Measurements from ENCODE around the gene GAD1. TPM values are rescaled to one million over a fixed set of nuclear protein-coding genes. Genes with fewer than 3 reads are reported as not detected.

Gene GAD1
- total RNA-seq, 1 experiment from 2014 or later, result 7.7 TPM

DNA sequence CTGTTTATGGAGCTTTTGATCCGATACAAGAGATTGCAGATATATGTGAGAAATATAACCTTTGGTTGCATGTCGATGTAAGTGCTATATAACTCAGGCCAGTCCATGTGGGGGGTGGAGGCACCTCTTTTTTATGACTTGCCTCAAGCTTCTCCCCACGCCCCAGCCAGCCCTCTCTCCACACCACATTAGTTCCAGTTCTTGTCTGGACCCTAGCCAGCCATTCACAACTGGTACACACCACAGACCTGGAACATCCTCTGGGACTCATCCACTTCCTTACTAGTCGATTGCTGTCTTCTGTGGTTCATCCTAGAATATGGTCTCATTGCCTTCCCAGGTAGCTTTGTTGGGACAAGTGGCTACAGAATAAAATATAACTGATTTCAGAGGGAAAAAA is 31.0 kb downstream of the GAD1 start:
- Histone ChIP-seq H3K27ac (ENCODE audit: low read length) (no peak overlapping the region), H2AFZ (ENCODE audit: low read length) (no peak overlapping the region), H3K9ac (ENCODE audit: low read length) (no peak overlapping the region), H3K79me2 (ENCODE audit: low read length) (no peaks in the 10 kb centered on the region), H4K20me1 (ENCODE audit: insufficient read depth, low read depth, low read length) (no peaks in the 10 kb centered on the region), H3K4me1 (ENCODE audit: low read length) (no peaks in the 10 kb centered on the region), H3K9me2 (replicated peaks; ENCODE audit: insufficient read depth, low read length) (no peaks in the 10 kb centered on the region), H3K4me2 (ENCODE audit: low read depth, low read length, poor library complexity, severe bottlenecking) (no peak overlapping the region), H3K4me3 (ENCODE audit: low read length) (no peak overlapping the region), H3K9me3 (ENCODE audit: low read length) (no peaks in the 10 kb centered on the region), H3K36me3 (ENCODE audit: insufficient read depth, low read length) (no peaks in the 10 kb centered on the region), H3K27me3 (ENCODE audit: low read length) (no peaks in the 10 kb centered on the region)
- no peak for DNase-seq

DNA sequence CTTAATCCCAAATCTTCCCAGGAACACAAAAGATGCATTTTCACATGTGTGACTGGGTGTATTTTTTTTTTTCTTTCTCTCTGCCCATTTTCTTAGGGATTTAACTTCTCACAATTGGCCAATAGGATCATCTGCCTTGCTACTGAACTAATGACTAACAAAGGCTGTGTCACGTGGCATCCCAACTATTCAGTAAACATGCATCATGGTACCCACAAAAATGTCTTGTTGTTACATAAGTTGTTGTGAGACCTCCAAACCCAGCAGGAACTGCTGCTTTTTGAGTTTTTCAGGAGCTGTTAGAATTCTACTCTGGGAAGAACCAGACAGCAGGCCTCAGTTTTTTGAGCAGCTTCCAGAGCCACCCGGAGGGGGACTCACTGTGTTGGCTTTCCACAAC is 31.9 kb downstream of the GAD1 start:
- no peak overlapping the region for H3K9ac ChIP-seq (ENCODE audit: low read length)
- H3K9me2 ChIP-seq (replicated peaks; ENCODE audit: insufficient read depth, low read length), result no peaks in the 10 kb centered on the region
- no peaks in the 10 kb centered on the region for H3K4me1 ChIP-seq (ENCODE audit: low read length)
- no peaks in the 10 kb centered on the region for H3K27me3 ChIP-seq (ENCODE audit: low read length)
- H3K4me2 ChIP-seq (ENCODE audit: low read depth, low read length, poor library complexity, severe bottlenecking), result no peak overlapping the region
- H3K4me3 ChIP-seq (ENCODE audit: low read length), result no peak overlapping the region
- no peaks in the 10 kb centered on the region for H4K20me1 ChIP-seq (ENCODE audit: insufficient read depth, low read depth, low read length)
- no peak for DNase-seq
- no peak overlapping the region for H2AFZ ChIP-seq (ENCODE audit: low read length)
- H3K27ac ChIP-seq (ENCODE audit: low read length), result no peak overlapping the region
- no peaks in the 10 kb centered on the region for H3K9me3 ChIP-seq (ENCODE audit: low read length)
- H3K79me2 ChIP-seq (ENCODE audit: low read length), result no peaks in the 10 kb centered on the region
- no peaks in the 10 kb centered on the region for H3K36me3 ChIP-seq (ENCODE audit: insufficient read depth, low read length)

DNA sequence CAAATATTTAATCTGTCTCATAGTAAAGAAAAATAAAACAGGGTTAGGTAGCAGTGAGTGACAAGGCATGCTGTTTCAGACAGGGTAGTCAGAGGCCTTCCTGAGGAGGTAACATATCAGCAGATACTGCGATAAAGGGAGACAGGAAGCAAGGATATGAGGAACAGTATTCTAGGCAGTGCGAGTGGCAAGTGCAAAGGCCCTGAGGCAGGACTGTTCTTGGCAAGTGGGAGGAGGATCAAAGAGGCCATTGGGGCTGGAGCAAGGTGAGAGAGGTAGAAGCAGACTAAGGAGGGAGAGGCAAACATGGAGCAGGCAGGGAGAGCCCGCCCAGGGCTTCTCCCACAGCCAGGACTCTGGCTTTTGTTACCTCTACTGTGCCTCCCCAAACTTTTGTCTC is 33.6 kb downstream of the GAD1 start:
- no peaks in the 10 kb centered on the region for H3K27me3 ChIP-seq (ENCODE audit: low read length)
- no peak for DNase-seq
- H3K4me1 ChIP-seq (ENCODE audit: low read length), result no peaks in the 10 kb centered on the region
- no peak overlapping the region for H2AFZ ChIP-seq (ENCODE audit: low read length)
- H3K9ac ChIP-seq (ENCODE audit: low read length), result no peak overlapping the region
- no peaks in the 10 kb centered on the region for H3K79me2 ChIP-seq (ENCODE audit: low read length)
- no peaks in the 10 kb centered on the region for H3K36me3 ChIP-seq (ENCODE audit: insufficient read depth, low read length)
- H3K4me3 ChIP-seq (ENCODE audit: low read length), result no peak overlapping the region
- H3K9me3 ChIP-seq (ENCODE audit: low read length), result no peaks in the 10 kb centered on the region
- H3K9me2 ChIP-seq (replicated peaks; ENCODE audit: insufficient read depth, low read length), result no peaks in the 10 kb centered on the region
- H3K27ac ChIP-seq (ENCODE audit: low read length), result no peak overlapping the region
- no peak overlapping the region for H3K4me2 ChIP-seq (ENCODE audit: low read depth, low read length, poor library complexity, severe bottlenecking)
- H4K20me1 ChIP-seq (ENCODE audit: insufficient read depth, low read depth, low read length), result no peaks in the 10 kb centered on the region

DNA sequence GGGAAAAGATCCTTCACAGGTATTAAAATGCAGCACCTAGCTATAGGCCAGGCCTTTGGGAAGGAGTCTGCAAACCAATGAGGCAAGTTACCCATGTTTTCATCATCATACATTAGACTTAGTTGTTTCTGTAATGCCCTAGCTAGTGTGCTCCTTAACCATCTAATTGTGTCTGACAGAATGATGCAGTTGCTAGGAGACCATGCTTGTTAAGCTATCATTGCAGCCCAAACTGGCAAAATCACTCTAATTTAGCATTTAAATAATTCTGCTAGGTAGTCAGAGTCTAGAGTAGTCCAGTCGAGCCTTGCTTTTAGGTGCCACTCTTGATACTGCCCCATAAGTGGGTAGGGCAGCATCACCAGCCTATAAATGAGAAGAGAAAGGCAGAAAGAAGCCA is 34.9 kb downstream of the GAD1 start:
- Histone ChIP-seq H3K36me3 (ENCODE audit: insufficient read depth, low read length) (no peaks in the 10 kb centered on the region), H3K9ac (ENCODE audit: low read length) (no peak overlapping the region), H3K9me2 (replicated peaks; ENCODE audit: insufficient read depth, low read length) (no peaks in the 10 kb centered on the region), H3K4me1 (ENCODE audit: low read length) (no peaks in the 10 kb centered on the region), H3K9me3 (ENCODE audit: low read length) (no peaks in the 10 kb centered on the region), H3K4me2 (ENCODE audit: low read depth, low read length, poor library complexity, severe bottlenecking) (no peak overlapping the region), H3K27ac (ENCODE audit: low read length) (no peak overlapping the region), H3K4me3 (ENCODE audit: low read length) (no peak overlapping the region), H2AFZ (ENCODE audit: low read length) (no peak overlapping the region), H3K79me2 (ENCODE audit: low read length) (no peaks in the 10 kb centered on the region), H4K20me1 (ENCODE audit: insufficient read depth, low read depth, low read length) (no peaks in the 10 kb centered on the region), H3K27me3 (ENCODE audit: low read length) (no peaks in the 10 kb centered on the region)
- no peak for DNase-seq

DNA sequence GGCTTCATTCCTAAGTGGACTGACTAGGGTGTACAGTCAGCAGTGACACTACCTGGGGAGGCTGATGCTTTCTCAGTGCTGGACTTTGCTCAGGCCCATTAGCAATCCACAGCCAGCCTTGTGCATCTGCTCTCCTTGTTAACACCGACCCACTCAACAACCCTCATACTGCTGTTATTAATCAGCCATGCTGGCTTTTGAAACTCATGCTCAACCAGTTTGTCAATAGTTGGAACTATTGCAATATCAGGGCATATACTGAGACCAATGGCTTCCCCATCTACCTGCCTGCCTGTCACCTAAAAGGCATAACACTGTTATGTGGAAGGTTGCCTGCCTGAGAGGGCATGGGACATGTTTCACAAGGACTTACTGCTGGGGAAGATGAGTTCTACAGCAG is 39.4 kb downstream of the GAD1 start:
- no peak for DNase-seq
- no peaks in the 10 kb centered on the region for H3K4me1 ChIP-seq (ENCODE audit: low read length)

DNA sequence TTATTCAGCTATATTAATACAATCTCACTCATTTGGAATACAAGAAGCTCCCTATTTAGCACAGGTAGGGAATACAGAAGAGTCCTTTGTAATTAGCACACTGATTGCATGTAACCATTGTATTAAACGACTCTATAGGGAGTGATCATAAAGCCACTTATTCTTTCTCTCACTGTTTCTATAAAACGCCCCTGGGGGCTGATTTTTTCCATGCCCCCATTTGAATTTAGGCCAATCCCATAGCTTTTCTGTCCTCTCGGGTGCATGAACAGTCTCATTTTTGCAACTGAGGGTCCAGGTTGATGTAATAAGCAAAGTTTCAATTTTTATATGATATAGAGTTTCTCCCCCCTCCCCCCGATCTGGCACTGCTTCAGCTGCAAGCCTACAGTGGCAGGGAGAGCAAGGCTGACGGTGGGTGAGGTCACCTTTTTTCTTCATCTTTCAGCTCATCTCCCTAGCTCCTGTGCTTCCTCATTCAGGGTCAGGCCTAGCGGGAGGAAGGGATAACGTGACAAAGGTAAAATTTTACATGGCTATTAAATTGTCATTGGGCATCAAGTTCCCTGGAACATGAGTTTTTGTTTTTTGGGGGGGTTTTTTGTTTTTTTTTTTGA is 45.7 kb downstream of the GAD1 start:
- H3K4me1 ChIP-seq (ENCODE audit: low read length), result no peaks in the 10 kb centered on the region
- no peak overlapping the region for H3K4me2 ChIP-seq (ENCODE audit: low read depth, low read length, poor library complexity, severe bottlenecking)
- no peak for DNase-seq
- no peaks in the 10 kb centered on the region for H4K20me1 ChIP-seq (ENCODE audit: insufficient read depth, low read depth, low read length)
- no peak overlapping the region for H3K27ac ChIP-seq (ENCODE audit: low read length)
- no peaks in the 10 kb centered on the region for H3K9me3 ChIP-seq (ENCODE audit: low read length)
- H3K9me2 ChIP-seq (replicated peaks; ENCODE audit: insufficient read depth, low read length), result no peaks in the 10 kb centered on the region
- no peak overlapping the region for H3K9ac ChIP-seq (ENCODE audit: low read length)
- H3K36me3 ChIP-seq (ENCODE audit: insufficient read depth, low read length), result no peaks in the 10 kb centered on the region
- H3K4me3 ChIP-seq (ENCODE audit: low read length), result no peak overlapping the region
- no peaks in the 10 kb centered on the region for H3K27me3 ChIP-seq (ENCODE audit: low read length)
- H2AFZ ChIP-seq (ENCODE audit: low read length), result no peak overlapping the region
- no peaks in the 10 kb centered on the region for H3K79me2 ChIP-seq (ENCODE audit: low read length)

More for the DNA sequence above, 39.4 kb downstream of the GAD1 start:
- H3K4me3 ChIP-seq (ENCODE audit: low read length), result no peak overlapping the region
- H2AFZ ChIP-seq (ENCODE audit: low read length), result no peak overlapping the region
- no peaks in the 10 kb centered on the region for H3K9me2 ChIP-seq (replicated peaks; ENCODE audit: insufficient read depth, low read length)
- H3K27ac ChIP-seq (ENCODE audit: low read length), result no peak overlapping the region
- no peaks in the 10 kb centered on the region for H3K79me2 ChIP-seq (ENCODE audit: low read length)
- no peaks in the 10 kb centered on the region for H3K27me3 ChIP-seq (ENCODE audit: low read length)
- H3K4me2 ChIP-seq (ENCODE audit: low read depth, low read length, poor library complexity, severe bottlenecking), result no peak overlapping the region
- H3K9ac ChIP-seq (ENCODE audit: low read length), result no peak overlapping the region
- no peaks in the 10 kb centered on the region for H3K9me3 ChIP-seq (ENCODE audit: low read length)
- H4K20me1 ChIP-seq (ENCODE audit: insufficient read depth, low read depth, low read length), result no peaks in the 10 kb centered on the region
- H3K36me3 ChIP-seq (ENCODE audit: insufficient read depth, low read length), result no peaks in the 10 kb centered on the region

DNA sequence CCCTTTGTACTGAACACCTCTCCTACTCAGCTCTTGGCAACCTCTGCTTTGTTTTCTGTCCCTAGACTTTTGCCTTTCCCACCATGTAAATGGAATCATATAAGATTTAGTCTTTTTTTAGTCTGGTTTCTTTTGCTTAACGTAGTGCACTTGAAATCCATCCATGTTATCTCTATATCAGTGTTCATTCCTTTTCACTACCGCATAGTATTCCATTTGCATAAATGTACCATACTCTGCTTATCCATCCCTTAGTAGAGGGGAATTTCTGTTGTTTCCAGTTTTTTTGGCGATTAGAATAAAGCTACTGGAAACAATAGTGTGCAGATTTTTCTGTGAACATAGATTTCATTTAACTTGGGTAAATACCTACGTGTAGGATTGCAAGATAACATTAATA is 46.4 kb downstream of the GAD1 start:
- no peak for DNase-seq
- no peaks in the 10 kb centered on the region for H3K4me1 ChIP-seq (ENCODE audit: low read length)
- no peaks in the 10 kb centered on the region for H4K20me1 ChIP-seq (ENCODE audit: insufficient read depth, low read depth, low read length)
- H3K4me2 ChIP-seq (ENCODE audit: low read depth, low read length, poor library complexity, severe bottlenecking), result no peak overlapping the region
- H3K27ac ChIP-seq (ENCODE audit: low read length), result no peak overlapping the region
- H3K36me3 ChIP-seq (ENCODE audit: insufficient read depth, low read length), result no peaks in the 10 kb centered on the region
- H3K4me3 ChIP-seq (ENCODE audit: low read length), result no peak overlapping the region
- no peaks in the 10 kb centered on the region for H3K27me3 ChIP-seq (ENCODE audit: low read length)
- no peaks in the 10 kb centered on the region for H3K79me2 ChIP-seq (ENCODE audit: low read length)
- H3K9me2 ChIP-seq (replicated peaks; ENCODE audit: insufficient read depth, low read length), result no peaks in the 10 kb centered on the region
- H3K9me3 ChIP-seq (ENCODE audit: low read length), result no peaks in the 10 kb centered on the region
- H2AFZ ChIP-seq (ENCODE audit: low read length), result no peak overlapping the region
- no peak overlapping the region for H3K9ac ChIP-seq (ENCODE audit: low read length)

DNA sequence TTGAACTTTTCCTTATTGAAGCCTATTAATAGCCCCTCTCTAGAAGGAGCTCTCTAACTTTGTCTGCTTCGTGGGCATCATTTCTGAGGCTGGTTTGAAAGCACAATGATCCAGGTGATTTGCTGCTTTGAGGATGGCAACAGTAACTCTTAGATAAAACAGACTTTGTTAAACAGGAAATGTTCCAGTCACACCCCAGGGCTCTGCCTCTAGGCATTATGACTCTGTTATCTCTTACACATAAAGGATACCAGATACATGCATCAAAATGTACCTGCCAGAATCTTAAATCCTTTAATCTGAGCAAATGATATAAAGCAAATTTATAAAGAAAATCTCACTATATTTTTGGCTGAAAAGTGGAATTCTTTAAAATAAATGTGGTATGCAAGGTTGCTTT is 52.3 kb downstream of the GAD1 start:
- Histone ChIP-seq H3K9me2 (replicated peaks; ENCODE audit: insufficient read depth, low read length) (no peaks in the 10 kb centered on the region), H3K4me2 (ENCODE audit: low read depth, low read length, poor library complexity, severe bottlenecking) (no peak overlapping the region)
- DNase-seq, result no peak

DNA sequence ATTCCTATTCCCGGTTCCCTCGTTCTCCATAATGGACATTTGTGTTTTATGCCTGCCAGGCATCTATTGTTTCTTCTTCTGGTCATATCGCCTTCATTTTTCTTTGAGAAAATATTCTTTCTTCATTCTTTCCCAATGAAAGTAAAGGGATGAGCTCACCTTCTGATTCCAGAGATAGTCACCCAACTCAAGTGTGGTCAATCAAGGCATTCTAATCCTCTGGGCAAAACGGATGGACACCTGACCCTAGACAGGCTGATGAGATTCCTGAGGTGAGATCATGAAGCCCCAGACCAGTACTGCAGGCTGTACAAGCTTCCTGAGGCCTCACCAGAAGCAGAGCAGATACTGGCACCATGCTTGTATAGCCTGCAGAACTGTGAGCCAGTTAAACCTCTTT is 52.8 kb downstream of the GAD1 start:
- no peak overlapping the region for H3K27ac ChIP-seq (ENCODE audit: low read length)
- no peak overlapping the region for H3K4me3 ChIP-seq (ENCODE audit: low read length)
- no peaks in the 10 kb centered on the region for H4K20me1 ChIP-seq (ENCODE audit: insufficient read depth, low read depth, low read length)
- no peak for DNase-seq
- H3K36me3 ChIP-seq (ENCODE audit: insufficient read depth, low read length), result no peaks in the 10 kb centered on the region
- no peaks in the 10 kb centered on the region for H3K79me2 ChIP-seq (ENCODE audit: low read length)
- peaks cover 6% of the 10 kb centered on the region; the same call in 1 of the 2 replicates for H3K4me1 ChIP-seq (ENCODE audit: low read length)
- H3K9ac ChIP-seq (ENCODE audit: low read length), result no peak overlapping the region
- no peaks in the 10 kb centered on the region for H3K27me3 ChIP-seq (ENCODE audit: low read length)
- H2AFZ ChIP-seq (ENCODE audit: low read length), result no peak overlapping the region
- no peak overlapping the region for H3K4me2 ChIP-seq (ENCODE audit: low read depth, low read length, poor library complexity, severe bottlenecking)
- H3K9me3 ChIP-seq (ENCODE audit: low read length), result no peaks in the 10 kb centered on the region
- H3K9me2 ChIP-seq (replicated peaks; ENCODE audit: insufficient read depth, low read length), result no peaks in the 10 kb centered on the region

More for the DNA sequence above, 52.3 kb downstream of the GAD1 start:
- Histone ChIP-seq H4K20me1 (ENCODE audit: insufficient read depth, low read depth, low read length) (no peaks in the 10 kb centered on the region), H2AFZ (ENCODE audit: low read length) (no peak overlapping the region), H3K9ac (ENCODE audit: low read length) (no peak overlapping the region), H3K9me3 (ENCODE audit: low read length) (no peaks in the 10 kb centered on the region), H3K36me3 (ENCODE audit: insufficient read depth, low read length) (no peaks in the 10 kb centered on the region), H3K4me1 (ENCODE audit: low read length) (peaks cover 6% of the 10 kb centered on the region; the same call in 1 of the 2 replicates), H3K27ac (ENCODE audit: low read length) (no peak overlapping the region), H3K79me2 (ENCODE audit: low read length) (no peaks in the 10 kb centered on the region), H3K27me3 (ENCODE audit: low read length) (no peaks in the 10 kb centered on the region), H3K4me3 (ENCODE audit: low read length) (no peak overlapping the region)
